Caco-2 (cell line): ENCODE data around the gene INAFM1. TPM values are rescaled to one million over a fixed set of nuclear protein-coding genes. Genes with fewer than 3 reads are reported as not detected.

Source experiments
- BruUV-seq: library from RNA; stranded (reverse); fragments of 400-500 nt; replicated peaks from 2 replicates; lab custom pipeline; 2021; lab: Mats Ljungman, UMichigan
- CTCF ChIA-PET: fragments of 300-600 bp; sonication (Branson Sonifier 250); formaldehyde crosslinking; loops from one replicate; lab custom pipeline; 2022; ENCODE audit warnings: antibody characterized with exemption; lab: Charles Lee
- POLR2A ChIA-PET: fragments of 300-600 bp; sonication (Branson Sonifier 250); formaldehyde crosslinking; loops from one replicate; lab custom pipeline; 2022; ENCODE audit warnings: antibody characterized with exemption; lab: Charles Lee
- DNase-seq, 2 experiments: peaks; one replicate each; pipeline versions ENCODE4 v3.0.0 to v3.0.0-alpha.2; 2020 to 2022
- H3K27me3 ChIP-seq: replicated peaks from 2 replicates; pipeline ENCODE4 v1.6.0; 2011; ENCODE audit warnings: low read length; ENCODE audit not compliant: control insufficient read depth, insufficient read depth
- H3K36me3 ChIP-seq: 2 replicates; pipeline ENCODE4 v1.5.1; 2011; ENCODE audit warnings: low read length; ENCODE audit not compliant: control insufficient read depth, insufficient read depth
- H3K4me1 ChIP-seq: fragments of 250-450 bp; sonication (Bioruptor Pico); 2 replicates; pipeline ENCODE4 v1.5.1; 2020; ENCODE audit warnings: mild to moderate bottlenecking
- H3K4me3 ChIP-seq: 2 replicates; pipeline ENCODE4 v1.5.1; 2011; ENCODE audit warnings: low read depth, mild to moderate bottlenecking, control low read depth, low read length
- H3K9me3 ChIP-seq: fragments of 250-450 bp; sonication (Bioruptor Pico); 2 replicates; pipeline ENCODE4 v1.5.1; 2020; ENCODE audit warnings: mild to moderate bottlenecking, moderate library complexity
- H3K27ac Mint-ChIP-seq: one replicate; pipeline ENCODE4 v1.8.0; 2022; ENCODE audit warnings: mixed read lengths; ENCODE audit not compliant: unreplicated experiment
- H3K27me3 Mint-ChIP-seq: one replicate; pipeline ENCODE4 v1.8.0; 2022; ENCODE audit warnings: mixed read lengths; ENCODE audit not compliant: insufficient read depth, unreplicated experiment
- H3K36me3 Mint-ChIP-seq: one replicate; pipeline ENCODE4 v1.8.0; 2022; ENCODE audit warnings: mild to moderate bottlenecking, mixed read lengths; ENCODE audit not compliant: insufficient read depth, unreplicated experiment
- H3K4me1 Mint-ChIP-seq: one replicate; pipeline ENCODE4 v1.8.0; 2022; ENCODE audit warnings: low read depth, mixed read lengths; ENCODE audit not compliant: unreplicated experiment
- H3K4me3 Mint-ChIP-seq: one replicate; pipeline ENCODE4 v1.8.0; 2022; ENCODE audit warnings: mild to moderate bottlenecking, moderate library complexity, mixed read lengths; ENCODE audit not compliant: unreplicated experiment
- H3K9me3 Mint-ChIP-seq: one replicate; pipeline ENCODE4 v1.8.0; 2022; ENCODE audit warnings: mixed read lengths; ENCODE audit not compliant: unreplicated experiment
- CTCF ChIP-seq, 2 experiments: fragments of 200-600 bp in 1 of 2; IDR thresholded peaks; 1 replicate in 1 of 2; 2 replicates in 1 of 2; pipeline versions ENCODE4 v1.5.1 to v1.8.0; 2011 to 2022; ENCODE audit warnings: antibody characterized with exemption in 1 of 2, control low read depth in 1 of 2, inconsistent platforms in 1 of 2, low read depth in 1 of 2, low read length in 1 of 2, mild to moderate bottlenecking in 1 of 2, moderate library complexity in 1 of 2; ENCODE audit not compliant: insufficient read depth in 1 of 2, severe bottlenecking in 1 of 2, unreplicated experiment in 1 of 2
- intact Hi-C: fragments of 100-400 bp; cut with micrococcal nuclease; formaldehyde crosslinking; loops from one replicate; pipeline ENCODE4 v1.10.0; 2022; ENCODE audit not compliant: unreplicated experiment
- total RNA-seq: library from RNA; stranded (reverse); gene quantifications from 2 replicates; pipeline ENCODE4 v1.2.3, GENCODE V29; 2022

Gene INAFM1
- total RNA-seq, 1 experiment from 2014 or later, result 10.4 TPM

GRCh38 chr19:47226426-47227351 is 48.0 kb upstream of the INAFM1 start:
- DNase-seq, result peak; percentile 70 to 85
- POLR2A ChIA-PET, result interaction anchor here (0.5 to 3.9 kb wide), 11 partner anchors 13 to 502 kb away, joined by 3 to 55 read pairs (median 6); partner anchors contain the start of genes CCDC9 and ZC3H4
- Mint-ChIP-seq H3K4me1 (peaks cover 10% of the 10 kb centered on the region), H3K9me3 (no peaks in the 10 kb centered on the region), H3K27me3 (no peaks in the 10 kb centered on the region), H3K36me3 (peaks cover 42% of the 10 kb centered on the region), H3K27ac (no peak overlapping the region), H3K4me3 (no peak overlapping the region)
- BruUV-seq, result TSS peak; percentile 82
- Histone ChIP-seq H3K4me1 (peaks cover 36% of the 10 kb centered on the region), H3K36me3 (0 out of 2 replicates have a peak, but pooled peaks cover 2% of the 10 kb centered on the region), H3K27me3 (no peaks in the 10 kb centered on the region), H3K9me3 (no peaks in the 10 kb centered on the region), H3K4me3 (peak overlapping the region; percentile 61)
- intact Hi-C loops, result no loop called here
- CTCF ChIA-PET, result interaction anchor here (0.6 to 4.1 kb wide), 9 partner anchors 9 to 112 kb away, joined by 3 to 64 read pairs (median 5); partner anchors contain the start of gene CCDC9
- TF ChIP-seq CTCF (IDR thresholded peaks at IDR 0.05; ENCODE audit: insufficient read depth in 1 of 2, low read depth in 1 of 2, low read length in 1 of 2, severe bottlenecking in 1 of 2, unreplicated experiment in 1 of 2), result peak in 1 of 2 experiments; percentile 5

- BruUV-seq, result no TSS peak
- no peak overlapping the region for H3K4me3 Mint-ChIP-seq
- H3K9me3 Mint-ChIP-seq, result no peaks in the 10 kb centered on the region
- 0 out of 2 replicates have a peak, but pooled peaks cover 2% of the 10 kb centered on the region for H3K36me3 ChIP-seq
- intact Hi-C loops, result loop anchor here (1.0 kb wide), 1 partner anchor 17 kb away; no protein-coding TSS in a partner anchor
- H3K27me3 ChIP-seq, result no peaks in the 10 kb centered on the region
- H3K4me3 ChIP-seq, result peak overlapping the region; percentile 61
- POLR2A ChIA-PET, result interaction anchor here (0.6 to 3.9 kb wide), 3 partner anchors 15 to 29 kb away, joined by 3 to 55 read pairs (median 3); partner anchors contain the start of gene CCDC9
- peaks cover 34% of the 10 kb centered on the region for H3K36me3 Mint-ChIP-seq
- no peak for TF ChIP-seq CTCF (IDR thresholded peaks at IDR 0.05; ENCODE audit: insufficient read depth in 1 of 2, low read depth in 1 of 2, low read length in 1 of 2, severe bottlenecking in 1 of 2, unreplicated experiment in 1 of 2)
- DNase-seq, result peak; percentile 95 to 97
- H3K9me3 ChIP-seq, result no peaks in the 10 kb centered on the region
- H3K27me3 Mint-ChIP-seq, result no peaks in the 10 kb centered on the region
- H3K27ac Mint-ChIP-seq, result no peak overlapping the region
- peaks cover 15% of the 10 kb centered on the region for H3K4me1 Mint-ChIP-seq
- CTCF ChIA-PET, result interaction anchor here (4.1 kb wide), 1 partner anchor 17 kb away, joined by 64 read pairs; no protein-coding TSS in a partner anchor
- peaks cover 41% of the 10 kb centered on the region for H3K4me1 ChIP-seq
Measured at GRCh38 chr19:47227352-47228167, 47.1 kb upstream of the INAFM1 start.
